Activated T-helper 1 cell treated with anti-CD3 and anti-CD28 coated beads, Interleukin-2, amount 50 U/mL, for 16 hours (primary cell): ENCODE results near the gene CAMKV.
"Not testable (repeated sequence)": the region's sequence is repeated elsewhere in the genome, so short reads cannot be mapped to it uniquely, and the experiment has no call there.

Source experiments
- DNase-seq, 2 donors: peaks; one replicate each; pipeline ENCODE4 v3.0.0-alpha.2; 2020; ENCODE audit warnings: low read depth in 1 of 2, low spot score in 1 of 2

The CAMKV gene, protein sequence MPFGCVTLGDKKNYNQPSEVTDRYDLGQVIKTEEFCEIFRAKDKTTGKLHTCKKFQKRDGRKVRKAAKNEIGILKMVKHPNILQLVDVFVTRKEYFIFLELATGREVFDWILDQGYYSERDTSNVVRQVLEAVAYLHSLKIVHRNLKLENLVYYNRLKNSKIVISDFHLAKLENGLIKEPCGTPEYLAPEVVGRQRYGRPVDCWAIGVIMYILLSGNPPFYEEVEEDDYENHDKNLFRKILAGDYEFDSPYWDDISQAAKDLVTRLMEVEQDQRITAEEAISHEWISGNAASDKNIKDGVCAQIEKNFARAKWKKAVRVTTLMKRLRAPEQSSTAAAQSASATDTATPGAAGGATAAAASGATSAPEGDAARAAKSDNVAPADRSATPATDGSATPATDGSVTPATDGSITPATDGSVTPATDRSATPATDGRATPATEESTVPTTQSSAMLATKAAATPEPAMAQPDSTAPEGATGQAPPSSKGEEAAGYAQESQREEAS

GRCh38 chr3:49869525-49870126 is at the start of gene CAMKV:
Gene CAMKV, minus strand, starts transcription at chr3:49869906. Its CDS starts 7,518 bp downstream, at chr3:49862388.
- DNase-seq: peak in 1 of 2 donors; percentile 2

GRCh38 chr3:49917806-49918590 is 48.3 kb upstream of the CAMKV start:
- not testable (repeated sequence) for DNase-seq

GRCh38 chr3:49916686-49917085 is 47.0 kb upstream of the CAMKV start:
- no peak for DNase-seq

GRCh38 chr3:49914906-49915305 is 45.2 kb upstream of the CAMKV start:
- DNase-seq: no peak

DNA sequence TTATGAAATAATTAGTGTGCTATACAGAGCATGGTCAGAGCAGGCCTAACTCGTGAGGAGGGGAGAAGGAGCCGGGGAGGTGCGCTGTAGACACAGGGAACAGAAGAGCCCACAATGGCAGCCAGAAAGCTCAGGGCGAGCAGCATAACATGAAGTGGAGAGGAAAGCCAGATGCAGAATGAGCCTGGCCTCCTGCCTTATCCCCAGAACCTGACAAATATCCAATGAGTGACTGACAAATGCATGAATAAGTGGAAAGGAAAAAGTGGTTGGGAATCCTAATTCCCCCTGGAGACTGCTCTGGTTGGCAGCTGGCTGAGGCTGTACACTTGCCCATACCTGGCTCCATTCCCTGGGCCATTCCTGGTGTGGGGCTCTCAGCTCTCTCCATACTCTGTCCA is 43.2 kb upstream of the CAMKV start:
- no peak for DNase-seq

- DNase-seq: no peak
Observed at GRCh38 chr3:49911611-49912010, 41.9 kb upstream of the CAMKV start.

GRCh38 chr3:49911124-49911420 is 41.4 kb upstream of the CAMKV start:
- DNase-seq: no peak

- DNase-seq: no peak
Observed at GRCh38 chr3:49910409-49911123, 40.9 kb upstream of the CAMKV start.

DNA sequence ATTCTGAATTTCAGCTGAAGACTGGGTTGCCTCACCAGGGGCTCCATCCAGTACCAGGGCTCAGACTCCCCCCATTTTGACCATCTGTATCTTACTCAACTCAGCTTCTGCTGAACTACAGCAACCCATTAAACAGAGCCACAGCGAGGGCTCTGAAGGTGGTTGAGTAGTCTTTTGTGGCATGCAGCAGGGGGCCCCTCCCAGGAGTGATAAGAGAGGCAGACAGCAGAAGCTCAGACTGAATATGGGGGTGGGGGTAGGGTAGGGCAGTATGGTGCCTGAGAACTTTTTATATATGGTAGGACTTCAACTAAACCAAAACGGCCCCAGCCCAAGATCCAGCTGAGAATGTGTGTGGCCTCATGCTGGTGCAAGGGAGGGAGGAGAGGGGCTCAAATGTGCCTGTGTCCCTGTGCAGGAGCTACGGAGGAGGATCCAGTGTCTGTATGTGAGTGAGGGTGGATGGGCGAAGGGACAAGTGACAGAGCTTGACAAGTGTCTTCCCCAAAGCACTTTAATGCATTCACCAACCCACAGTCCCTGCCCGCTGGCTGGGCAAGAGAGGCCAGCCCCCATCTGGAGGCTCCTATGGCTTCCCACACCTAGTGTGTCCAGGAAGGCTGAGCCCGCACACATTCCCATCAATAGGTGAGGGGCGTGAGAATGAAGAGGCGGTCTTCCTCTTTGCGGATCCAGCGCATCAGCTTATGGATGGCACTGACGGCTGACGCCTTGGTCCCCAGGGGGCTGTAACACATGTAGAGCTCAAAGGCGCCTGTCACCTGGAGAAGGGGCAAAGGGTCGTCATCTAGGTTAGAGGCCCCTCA is 38.9 kb upstream of the CAMKV start:
- no peak for DNase-seq

DNA sequence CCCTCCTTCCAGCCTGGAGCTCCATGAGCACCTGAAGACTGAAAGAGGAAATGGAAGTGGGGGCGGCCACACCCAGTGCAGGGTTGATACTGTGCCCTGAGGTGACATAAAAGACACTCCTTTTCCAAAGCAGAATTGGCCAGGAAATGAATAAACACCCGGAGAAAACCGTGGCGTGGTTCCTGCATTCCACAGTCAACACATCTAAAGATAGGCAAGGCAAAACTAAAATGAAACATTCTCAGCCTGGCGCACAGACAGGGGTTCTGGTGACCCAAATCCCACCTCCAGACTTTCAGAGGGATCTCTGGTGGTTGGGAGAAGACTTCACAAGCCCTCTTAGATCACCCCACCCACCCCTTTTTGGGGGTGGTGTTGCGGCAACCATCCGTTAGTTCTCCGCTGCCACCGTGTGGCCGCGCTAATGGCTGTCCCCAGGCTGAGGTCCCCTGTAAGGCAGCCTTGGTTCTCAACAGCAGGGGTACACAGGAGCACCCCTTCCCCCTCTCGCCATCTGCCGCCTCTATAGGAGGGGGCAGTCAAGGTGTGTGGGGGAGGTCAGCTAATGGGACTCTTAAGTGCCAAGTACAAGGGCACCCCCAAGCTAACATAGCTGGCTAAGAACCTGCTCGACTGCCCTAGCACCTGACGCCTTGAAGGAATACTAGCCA is 36.5 kb upstream of the CAMKV start:
- DNase-seq: peak in 1 of 2 donors; percentile 11

- DNase-seq: not testable (repeated sequence)
Observed at GRCh38 chr3:49904448-49904847, 34.7 kb upstream of the CAMKV start.

DNA sequence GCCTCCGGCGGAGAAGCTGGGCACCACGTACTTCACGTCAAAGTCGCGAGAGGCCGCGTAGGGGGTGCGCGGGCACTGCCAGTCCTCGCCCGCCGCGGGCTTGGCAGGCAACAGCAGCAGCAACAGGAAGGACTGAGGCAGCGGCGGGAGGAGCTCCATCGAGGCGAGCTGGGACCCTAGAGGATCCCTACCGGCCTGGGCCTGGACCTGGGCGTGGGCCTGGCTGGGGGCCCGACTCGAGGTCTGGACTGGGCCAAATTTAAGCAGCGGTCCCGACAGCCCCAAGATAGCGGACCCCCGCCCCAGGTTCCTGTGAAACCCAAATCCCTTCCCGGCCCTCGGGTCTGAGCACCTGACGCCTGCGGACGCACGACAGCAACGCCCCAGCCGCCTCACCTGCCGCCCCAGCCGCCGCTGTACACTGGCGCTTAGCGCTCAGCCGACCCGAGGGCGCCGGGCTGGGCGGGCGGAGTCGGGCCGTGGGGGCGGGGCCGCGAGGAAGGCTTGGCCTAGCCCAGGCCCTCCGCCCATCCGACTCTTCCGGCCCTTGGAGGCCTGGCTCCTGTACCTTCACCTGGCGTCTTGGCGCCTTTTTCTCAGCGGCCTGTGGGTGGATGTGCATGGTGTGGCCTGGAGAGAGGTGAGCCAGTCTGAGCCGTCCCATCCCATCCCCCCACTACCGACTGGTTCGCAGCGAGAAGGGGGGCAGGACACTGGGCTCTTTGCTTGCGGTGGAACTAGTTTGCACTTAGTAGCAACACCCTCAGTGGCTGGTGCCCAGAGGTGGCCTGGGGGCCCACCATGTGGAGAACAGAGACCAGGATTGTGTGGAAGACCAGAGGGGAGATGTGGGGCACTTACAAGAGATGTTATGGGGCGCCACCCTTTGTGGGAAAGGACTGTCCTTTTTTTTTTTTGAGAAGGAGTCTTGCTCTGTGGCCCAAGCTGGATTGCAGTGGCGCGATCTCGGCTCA is 34.0 kb upstream of the CAMKV start, which contains the start of gene MST1R:
MST1R (minus strand) TSS at position 423 of the 974 bp plus-strand sequence; CDS start at position 159, 264 bp downstream.
- peak; percentile 67 to 68 for DNase-seq

- DNase-seq: no peak
Observed at GRCh38 chr3:49902511-49903345, 33.0 kb upstream of the CAMKV start.

GRCh38 chr3:49901366-49902339 is 31.9 kb upstream of the CAMKV start:
- DNase-seq: no peak

GRCh38 chr3:49900491-49901153 is 30.9 kb upstream of the CAMKV start:
- DNase-seq: no peak

GRCh38 chr3:49899815-49900214 is 30.1 kb upstream of the CAMKV start:
- DNase-seq: no peak
